ENCODE results near the gene SPO11. TPM values are rescaled to one million over a fixed set of nuclear protein-coding genes. Genes with fewer than 3 reads are reported as not detected.

SPO11 gene
- total and polyA plus RNA-seq, 2 experiments from 2014 or later = not detected

DNA sequence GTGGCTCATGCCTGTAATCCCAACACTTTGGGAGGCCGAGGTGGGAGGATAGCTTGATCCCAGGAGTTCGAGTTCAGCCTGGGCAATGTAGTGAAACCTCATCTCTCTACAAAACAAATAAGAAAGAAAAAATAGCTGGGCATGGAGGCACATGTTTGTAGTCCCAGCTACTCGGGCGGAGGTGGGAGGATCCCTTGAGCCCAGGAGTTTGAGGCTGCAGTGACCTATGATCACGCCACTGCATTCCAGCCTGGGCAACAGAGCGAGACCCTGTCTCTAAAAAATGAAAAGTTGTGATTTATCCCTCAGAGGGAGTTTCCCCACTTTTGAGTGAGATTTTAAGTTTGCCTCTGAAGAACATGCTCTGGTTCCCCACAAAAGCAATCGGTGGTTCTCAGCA lies 45.7 kb upstream of the SPO11 start:
- Histone ChIP-seq H2AFZ (no peak overlapping the region), H3K27me3 (ENCODE audit: insufficient read depth) (no peaks in the 10 kb centered on the region), H3K4me2 (no peak overlapping the region), H3K4me1 (ENCODE audit: insufficient read depth) (peaks cover under 1% of the 10 kb centered on the region; the same call in 1 of the 2 replicates), H4K20me1 (replicated peaks; ENCODE audit: insufficient read depth) (no peaks in the 10 kb centered on the region), H3K36me3 (ENCODE audit: insufficient read depth) (no peaks in the 10 kb centered on the region), H3F3A (replicated peaks; ENCODE audit: low read depth) (no peaks in the 10 kb centered on the region), H3K4me3 (no peak overlapping the region), H3K9me2 (ENCODE audit: insufficient read depth) (no peaks in the 10 kb centered on the region), H3K27ac (ENCODE audit: low read depth) (no peak overlapping the region), H3K79me2 (replicated peaks; ENCODE audit: insufficient read depth) (no peaks in the 10 kb centered on the region)
- Mint-ChIP-seq H3K27ac (no peak overlapping the region), H3K36me3 (ENCODE audit: low read depth) (no peaks in the 10 kb centered on the region), H3K9me3 (no peaks in the 10 kb centered on the region), H3K4me1 (peaks cover 33% of the 10 kb centered on the region), H3K27me3 (ENCODE audit: insufficient read depth, low read depth, poor library complexity) (peaks cover 19% of the 10 kb centered on the region), H3K4me3 (no peak overlapping the region)
- no peak for DNase-seq (ENCODE audit: low spot score)
- no peak for ATAC-seq
- no peak for TF ChIP-seq POLR2AphosphoS5 (IDR thresholded peaks at IDR 0.05; ENCODE audit: low read depth)
- no peak for TF ChIP-seq STAT1 (IDR thresholded peaks at IDR 0.05; ENCODE audit: unreplicated experiment)
- TF ChIP-seq, protein P1, sequence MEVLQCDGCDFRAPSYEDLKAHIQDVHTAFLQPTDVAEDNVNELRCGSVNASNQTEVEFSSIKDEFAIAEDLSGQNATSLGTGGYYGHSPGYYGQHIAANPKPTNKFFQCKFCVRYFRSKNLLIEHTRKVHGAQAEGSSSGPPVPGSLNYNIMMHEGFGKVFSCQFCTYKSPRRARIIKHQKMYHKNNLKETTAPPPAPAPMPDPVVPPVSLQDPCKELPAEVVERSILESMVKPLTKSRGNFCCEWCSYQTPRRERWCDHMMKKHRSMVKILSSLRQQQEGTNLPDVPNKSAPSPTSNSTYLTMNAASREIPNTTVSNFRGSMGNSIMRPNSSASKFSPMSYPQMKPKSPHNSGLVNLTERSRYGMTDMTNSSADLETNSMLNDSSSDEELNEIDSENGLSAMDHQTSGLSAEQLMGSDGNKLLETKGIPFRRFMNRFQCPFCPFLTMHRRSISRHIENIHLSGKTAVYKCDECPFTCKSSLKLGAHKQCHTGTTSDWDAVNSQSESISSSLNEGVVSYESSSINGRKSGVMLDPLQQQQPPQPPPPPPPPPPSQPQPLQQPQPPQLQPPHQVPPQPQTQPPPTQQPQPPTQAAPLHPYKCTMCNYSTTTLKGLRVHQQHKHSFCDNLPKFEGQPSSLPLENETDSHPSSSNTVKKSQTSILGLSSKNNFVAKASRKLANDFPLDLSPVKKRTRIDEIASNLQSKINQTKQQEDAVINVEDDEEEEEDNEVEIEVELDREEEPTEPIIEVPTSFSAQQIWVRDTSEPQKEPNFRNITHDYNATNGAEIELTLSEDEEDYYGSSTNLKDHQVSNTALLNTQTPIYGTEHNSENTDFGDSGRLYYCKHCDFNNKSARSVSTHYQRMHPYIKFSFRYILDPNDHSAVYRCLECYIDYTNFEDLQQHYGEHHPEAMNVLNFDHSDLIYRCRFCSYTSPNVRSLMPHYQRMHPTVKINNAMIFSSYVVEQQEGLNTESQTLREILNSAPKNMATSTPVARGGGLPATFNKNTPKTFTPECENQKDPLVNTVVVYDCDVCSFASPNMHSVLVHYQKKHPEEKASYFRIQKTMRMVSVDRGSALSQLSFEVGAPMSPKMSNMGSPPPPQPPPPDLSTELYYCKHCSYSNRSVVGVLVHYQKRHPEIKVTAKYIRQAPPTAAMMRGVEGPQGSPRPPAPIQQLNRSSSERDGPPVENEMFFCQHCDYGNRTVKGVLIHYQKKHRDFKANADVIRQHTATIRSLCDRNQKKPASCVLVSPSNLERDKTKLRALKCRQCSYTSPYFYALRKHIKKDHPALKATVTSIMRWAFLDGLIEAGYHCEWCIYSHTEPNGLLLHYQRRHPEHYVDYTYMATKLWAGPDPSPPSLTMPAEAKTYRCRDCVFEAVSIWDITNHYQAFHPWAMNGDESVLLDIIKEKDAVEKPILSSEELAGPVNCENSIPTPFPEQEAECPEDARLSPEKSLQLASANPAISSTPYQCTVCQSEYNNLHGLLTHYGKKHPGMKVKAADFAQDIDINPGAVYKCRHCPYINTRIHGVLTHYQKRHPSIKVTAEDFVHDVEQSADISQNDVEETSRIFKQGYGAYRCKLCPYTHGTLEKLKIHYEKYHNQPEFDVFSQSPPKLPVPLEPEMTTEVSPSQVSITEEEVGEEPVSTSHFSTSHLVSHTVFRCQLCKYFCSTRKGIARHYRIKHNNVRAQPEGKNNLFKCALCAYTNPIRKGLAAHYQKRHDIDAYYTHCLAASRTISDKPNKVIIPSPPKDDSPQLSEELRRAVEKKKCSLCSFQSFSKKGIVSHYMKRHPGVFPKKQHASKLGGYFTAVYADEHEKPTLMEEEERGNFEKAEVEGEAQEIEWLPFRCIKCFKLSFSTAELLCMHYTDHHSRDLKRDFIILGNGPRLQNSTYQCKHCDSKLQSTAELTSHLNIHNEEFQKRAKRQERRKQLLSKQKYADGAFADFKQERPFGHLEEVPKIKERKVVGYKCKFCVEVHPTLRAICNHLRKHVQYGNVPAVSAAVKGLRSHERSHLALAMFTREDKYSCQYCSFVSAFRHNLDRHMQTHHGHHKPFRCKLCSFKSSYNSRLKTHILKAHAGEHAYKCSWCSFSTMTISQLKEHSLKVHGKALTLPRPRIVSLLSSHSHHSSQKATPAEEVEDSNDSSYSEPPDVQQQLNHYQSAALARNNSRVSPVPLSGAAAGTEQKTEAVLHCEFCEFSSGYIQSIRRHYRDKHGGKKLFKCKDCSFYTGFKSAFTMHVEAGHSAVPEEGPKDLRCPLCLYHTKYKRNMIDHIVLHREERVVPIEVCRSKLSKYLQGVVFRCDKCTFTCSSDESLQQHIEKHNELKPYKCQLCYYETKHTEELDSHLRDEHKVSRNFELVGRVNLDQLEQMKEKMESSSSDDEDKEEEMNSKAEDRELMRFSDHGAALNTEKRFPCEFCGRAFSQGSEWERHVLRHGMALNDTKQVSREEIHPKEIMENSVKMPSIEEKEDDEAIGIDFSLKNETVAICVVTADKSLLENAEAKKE (CRISPR knock-in tag; IDR thresholded peaks at IDR 0.05) = no peak
- TF ChIP-seq ZNF331 (CRISPR knock-in tag; IDR thresholded peaks at IDR 0.05; ENCODE audit: low read depth) = no peak
- no peak for TF ChIP-seq NANOG (IDR thresholded peaks at IDR 0.05; ENCODE audit: borderline replicate concordance)
- TF ChIP-seq, protein P2, sequence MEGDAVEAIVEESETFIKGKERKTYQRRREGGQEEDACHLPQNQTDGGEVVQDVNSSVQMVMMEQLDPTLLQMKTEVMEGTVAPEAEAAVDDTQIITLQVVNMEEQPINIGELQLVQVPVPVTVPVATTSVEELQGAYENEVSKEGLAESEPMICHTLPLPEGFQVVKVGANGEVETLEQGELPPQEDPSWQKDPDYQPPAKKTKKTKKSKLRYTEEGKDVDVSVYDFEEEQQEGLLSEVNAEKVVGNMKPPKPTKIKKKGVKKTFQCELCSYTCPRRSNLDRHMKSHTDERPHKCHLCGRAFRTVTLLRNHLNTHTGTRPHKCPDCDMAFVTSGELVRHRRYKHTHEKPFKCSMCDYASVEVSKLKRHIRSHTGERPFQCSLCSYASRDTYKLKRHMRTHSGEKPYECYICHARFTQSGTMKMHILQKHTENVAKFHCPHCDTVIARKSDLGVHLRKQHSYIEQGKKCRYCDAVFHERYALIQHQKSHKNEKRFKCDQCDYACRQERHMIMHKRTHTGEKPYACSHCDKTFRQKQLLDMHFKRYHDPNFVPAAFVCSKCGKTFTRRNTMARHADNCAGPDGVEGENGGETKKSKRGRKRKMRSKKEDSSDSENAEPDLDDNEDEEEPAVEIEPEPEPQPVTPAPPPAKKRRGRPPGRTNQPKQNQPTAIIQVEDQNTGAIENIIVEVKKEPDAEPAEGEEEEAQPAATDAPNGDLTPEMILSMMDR (conservative IDR thresholded peaks at IDR 0.05; ENCODE audit: low read depth in 2 of 2) = no peak
- TF ChIP-seq EZH2 (IDR thresholded peaks at IDR 0.05; ENCODE audit: low read depth, unreplicated experiment) = no peak
- no peak for TF ChIP-seq ZNF114 (CRISPR knock-in tag; IDR thresholded peaks at IDR 0.05)
- TF ChIP-seq, protein P3, sequence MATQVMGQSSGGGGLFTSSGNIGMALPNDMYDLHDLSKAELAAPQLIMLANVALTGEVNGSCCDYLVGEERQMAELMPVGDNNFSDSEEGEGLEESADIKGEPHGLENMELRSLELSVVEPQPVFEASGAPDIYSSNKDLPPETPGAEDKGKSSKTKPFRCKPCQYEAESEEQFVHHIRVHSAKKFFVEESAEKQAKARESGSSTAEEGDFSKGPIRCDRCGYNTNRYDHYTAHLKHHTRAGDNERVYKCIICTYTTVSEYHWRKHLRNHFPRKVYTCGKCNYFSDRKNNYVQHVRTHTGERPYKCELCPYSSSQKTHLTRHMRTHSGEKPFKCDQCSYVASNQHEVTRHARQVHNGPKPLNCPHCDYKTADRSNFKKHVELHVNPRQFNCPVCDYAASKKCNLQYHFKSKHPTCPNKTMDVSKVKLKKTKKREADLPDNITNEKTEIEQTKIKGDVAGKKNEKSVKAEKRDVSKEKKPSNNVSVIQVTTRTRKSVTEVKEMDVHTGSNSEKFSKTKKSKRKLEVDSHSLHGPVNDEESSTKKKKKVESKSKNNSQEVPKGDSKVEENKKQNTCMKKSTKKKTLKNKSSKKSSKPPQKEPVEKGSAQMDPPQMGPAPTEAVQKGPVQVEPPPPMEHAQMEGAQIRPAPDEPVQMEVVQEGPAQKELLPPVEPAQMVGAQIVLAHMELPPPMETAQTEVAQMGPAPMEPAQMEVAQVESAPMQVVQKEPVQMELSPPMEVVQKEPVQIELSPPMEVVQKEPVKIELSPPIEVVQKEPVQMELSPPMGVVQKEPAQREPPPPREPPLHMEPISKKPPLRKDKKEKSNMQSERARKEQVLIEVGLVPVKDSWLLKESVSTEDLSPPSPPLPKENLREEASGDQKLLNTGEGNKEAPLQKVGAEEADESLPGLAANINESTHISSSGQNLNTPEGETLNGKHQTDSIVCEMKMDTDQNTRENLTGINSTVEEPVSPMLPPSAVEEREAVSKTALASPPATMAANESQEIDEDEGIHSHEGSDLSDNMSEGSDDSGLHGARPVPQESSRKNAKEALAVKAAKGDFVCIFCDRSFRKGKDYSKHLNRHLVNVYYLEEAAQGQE (IDR thresholded peaks at IDR 0.05; ENCODE audit: unreplicated experiment) = no peak
- TF ChIP-seq JUNB (IDR thresholded peaks at IDR 0.05; ENCODE audit: unreplicated experiment) = no peak
- no peak for TF ChIP-seq CREB1 (CRISPR knock-in tag; IDR thresholded peaks at IDR 0.05; ENCODE audit: low read depth)
- TF ChIP-seq, protein P4, sequence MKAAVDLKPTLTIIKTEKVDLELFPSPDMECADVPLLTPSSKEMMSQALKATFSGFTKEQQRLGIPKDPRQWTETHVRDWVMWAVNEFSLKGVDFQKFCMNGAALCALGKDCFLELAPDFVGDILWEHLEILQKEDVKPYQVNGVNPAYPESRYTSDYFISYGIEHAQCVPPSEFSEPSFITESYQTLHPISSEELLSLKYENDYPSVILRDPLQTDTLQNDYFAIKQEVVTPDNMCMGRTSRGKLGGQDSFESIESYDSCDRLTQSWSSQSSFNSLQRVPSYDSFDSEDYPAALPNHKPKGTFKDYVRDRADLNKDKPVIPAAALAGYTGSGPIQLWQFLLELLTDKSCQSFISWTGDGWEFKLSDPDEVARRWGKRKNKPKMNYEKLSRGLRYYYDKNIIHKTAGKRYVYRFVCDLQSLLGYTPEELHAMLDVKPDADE (IDR thresholded peaks at IDR 0.05) = no peak
- no peak for TF ChIP-seq EZH2phosphoT487 (IDR thresholded peaks at IDR 0.05; ENCODE audit: unreplicated experiment)

Data from GM23338 (cell line).